Stimulated activated CD8-positive, alpha-beta memory T cell treated with anti-CD3 and anti-CD28 coated beads, Interleukin-15, amount 100 ng/mL, for 1 hour (primary cell): ENCODE measurements around the gene REELD1.

ENCODE experiments used
- DNase-seq: peaks from one replicate; pipeline ENCODE4 v3.0.0-alpha.2; 2020; ENCODE audit warnings: low read depth

REELD1 gene

GRCh38 chr4:146265950-146266490 is 51.7 kb downstream of the REELD1 start:
- no peak for DNase-seq

GRCh38 chr4:146267826-146268225 is 53.5 kb downstream of the REELD1 start:
- no peak for DNase-seq

GRCh38 chr4:146269228-146269653 is 54.9 kb downstream of the REELD1 start:
- no peak for DNase-seq

GRCh38 chr4:146271466-146271865 is 57.1 kb downstream of the REELD1 start:
- DNase-seq, result no peak

- DNase-seq, result no peak
Observed at GRCh38 chr4:146273204-146273901, 59.0 kb downstream of the REELD1 start.

- no peak for DNase-seq
Observed at GRCh38 chr4:146274774-146275173, 60.4 kb downstream of the REELD1 start.

GRCh38 chr4:146275370-146275769 is 61.0 kb downstream of the REELD1 start:
- no peak for DNase-seq

GRCh38 chr4:146278986-146279385 is 64.6 kb downstream of the REELD1 start:
- DNase-seq, result no peak
